HTR-8/SVneo (cell line): ENCODE data around the gene A3GALT2.

Experiments
- DNase-seq: peaks from one replicate; pipeline ENCODE4 v3.0.0; 2011; ENCODE audit warnings: low spot score, mixed read lengths; ENCODE audit not compliant: insufficient read length
- FAIRE-seq: peaks from 2 replicates; lab custom pipeline; 2011; peaks lifted over from hg19 to GRCh38; lab: Jason Lieb, UNC

A3GALT2 gene

DNA sequence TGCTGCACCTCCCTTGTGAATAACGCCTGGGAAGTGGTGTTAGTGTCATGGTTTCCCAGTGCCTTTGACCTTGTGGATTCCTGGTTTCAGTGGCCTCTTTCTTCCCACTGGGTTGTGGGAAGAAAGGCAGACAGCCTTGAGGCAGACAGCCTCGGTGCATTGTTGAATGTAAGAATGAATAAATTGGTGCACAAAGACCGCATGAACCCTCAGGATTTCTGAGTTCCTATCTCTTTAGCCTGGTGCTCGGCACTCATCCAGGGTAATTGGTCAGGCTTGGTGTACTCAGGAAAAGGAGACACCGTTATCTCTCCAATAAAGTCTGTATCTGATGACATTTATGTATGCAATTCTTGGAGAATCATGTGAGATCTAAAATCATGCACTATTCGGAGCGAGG, 59.6 kb downstream of the A3GALT2 start:
- FAIRE-seq (no peak), DNase-seq (no peak)

DNA sequence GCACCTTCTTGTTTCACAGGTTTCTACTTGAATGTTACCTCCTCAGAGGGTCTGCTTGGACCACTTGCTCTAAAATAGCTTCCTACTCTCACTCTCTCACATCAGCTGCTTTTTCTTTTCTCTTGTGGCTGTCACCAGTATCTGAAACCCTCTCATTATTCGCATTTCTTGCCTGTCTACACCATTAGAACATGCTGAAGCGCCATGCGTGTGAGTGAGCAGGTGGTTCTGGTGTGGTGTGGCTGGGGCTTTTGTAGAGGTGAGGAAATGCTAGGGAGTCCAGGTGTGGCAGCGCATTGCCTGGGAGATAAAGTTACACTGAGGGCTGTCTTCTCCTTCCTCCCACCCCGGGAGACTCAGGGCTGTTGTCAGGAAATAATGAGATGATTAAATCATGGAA, 60.5 kb downstream of the A3GALT2 start:
- DNase-seq (no peak), FAIRE-seq (no peak)

DNA sequence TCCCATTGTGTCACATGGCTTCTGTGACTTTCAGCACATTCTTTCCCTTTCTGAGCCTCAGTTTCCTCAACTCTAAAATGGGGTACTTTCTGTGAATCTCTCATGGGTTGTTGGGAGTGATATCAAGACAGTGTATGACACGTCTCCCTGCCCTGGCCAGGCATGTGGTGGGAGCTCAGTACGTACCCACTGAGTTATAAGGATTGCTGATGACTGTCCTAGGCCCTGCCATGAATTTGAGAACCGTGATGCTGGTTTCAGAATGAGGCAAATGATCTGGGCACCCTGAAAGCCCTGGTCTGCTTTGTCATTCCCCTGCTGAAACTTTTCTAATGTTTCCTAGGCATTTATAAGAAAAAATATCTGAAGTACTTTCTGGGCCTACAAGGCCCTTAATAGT, 61.0 kb downstream of the A3GALT2 start:
- FAIRE-seq (no peak), DNase-seq (no peak)

DNA sequence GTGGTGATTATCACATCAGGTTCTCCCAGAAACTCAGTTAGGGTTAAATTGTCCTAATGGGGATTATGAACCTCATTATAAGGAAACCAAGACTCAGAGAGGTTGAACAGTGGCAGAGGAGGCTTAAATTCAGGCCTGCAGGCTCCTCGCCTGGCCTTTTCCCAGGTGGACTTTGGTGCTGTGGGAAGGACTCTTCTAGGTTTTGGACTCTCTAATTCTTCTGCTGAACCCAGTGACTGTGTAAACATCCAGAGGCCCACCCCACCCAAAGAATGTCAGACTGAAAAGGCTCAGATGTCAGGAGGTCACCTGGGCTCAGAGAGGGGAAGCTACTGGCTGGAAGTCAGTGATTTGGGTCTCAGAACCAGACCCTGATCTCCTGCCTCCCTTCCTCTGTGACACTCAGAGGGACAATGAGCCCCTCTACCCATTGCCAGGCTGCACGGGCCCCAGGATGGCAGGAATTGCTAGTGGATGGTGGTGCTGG, 62.1 kb downstream of the A3GALT2 start:
- FAIRE-seq, result no peak
- DNase-seq, result no peak

DNA sequence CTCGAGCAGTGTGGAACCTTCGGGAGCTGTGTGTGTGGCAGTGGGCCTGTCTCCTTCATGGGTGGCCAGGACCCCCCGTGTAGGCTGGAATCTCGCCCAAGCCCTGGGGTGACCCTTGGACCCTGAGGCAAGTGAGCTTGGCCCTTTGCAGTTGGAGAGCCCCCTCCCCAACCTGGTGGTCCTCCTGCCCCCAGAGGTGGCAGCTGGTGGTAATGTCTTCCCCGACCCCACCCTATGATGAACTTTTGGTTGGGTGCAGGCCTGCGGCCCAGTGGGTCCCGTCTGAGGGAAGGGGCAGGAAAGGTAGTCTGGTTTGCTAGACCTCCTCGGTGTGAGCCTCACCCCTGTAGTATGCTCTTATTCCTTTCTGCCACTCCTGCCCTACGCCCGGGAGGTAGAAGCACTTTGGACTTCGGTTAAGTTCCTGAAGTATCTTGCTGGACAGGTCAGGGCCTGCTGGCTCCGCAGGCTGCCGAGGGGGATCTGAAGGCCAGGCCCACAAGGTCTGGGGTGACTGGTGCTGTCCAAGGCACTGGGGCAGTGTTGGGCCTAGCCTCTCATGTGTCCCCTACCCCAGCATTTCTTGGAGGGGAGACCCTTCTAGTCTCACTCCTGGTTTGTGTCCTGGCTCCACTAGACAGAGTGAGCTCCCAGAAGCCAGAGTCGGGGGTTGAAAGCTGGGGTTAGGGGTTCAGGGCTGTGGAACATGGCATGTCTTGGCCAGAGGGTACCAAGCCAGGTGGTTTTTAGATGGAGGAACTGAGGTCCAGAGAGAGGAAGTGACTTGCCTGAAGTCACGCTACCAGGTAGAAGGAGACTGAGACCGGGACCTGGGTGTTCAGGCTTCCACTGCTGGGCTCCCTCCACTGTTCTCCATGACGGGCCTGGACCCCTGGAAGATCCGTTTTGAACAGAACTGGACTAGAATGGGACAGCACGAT, 62.9 kb downstream of the A3GALT2 start:
- no peak for FAIRE-seq
- no peak for DNase-seq

DNA sequence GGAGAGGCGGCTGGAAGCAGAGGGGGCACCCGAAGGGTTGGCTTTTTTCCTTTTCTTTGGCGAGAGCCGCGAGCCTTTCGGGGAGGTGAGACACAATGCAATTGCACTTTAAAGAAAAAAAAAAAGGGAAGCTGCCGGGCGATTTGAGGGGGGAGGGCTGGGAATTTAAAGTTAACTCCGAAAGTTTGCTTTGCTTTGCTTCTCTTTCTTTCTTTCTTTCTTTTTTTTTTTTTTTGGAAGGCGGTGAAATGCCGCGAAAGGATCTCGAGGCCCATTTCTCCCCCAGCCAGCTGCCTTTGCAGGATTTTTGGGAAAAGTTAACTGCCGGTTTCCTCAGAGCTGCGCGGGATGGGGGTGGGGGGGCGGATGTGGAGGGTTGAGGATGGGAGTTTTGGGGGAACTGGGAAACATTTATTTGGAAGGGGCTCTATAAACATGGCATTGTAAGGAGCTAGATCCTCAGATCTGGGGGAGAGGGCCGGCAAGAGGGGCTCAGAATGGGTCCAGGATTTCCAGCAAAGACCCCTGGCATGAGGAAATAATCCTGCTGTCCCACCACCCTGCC, 63.6 kb downstream of the A3GALT2 start:
- DNase-seq, result no peak

More for the DNA sequence above, 63.6 kb downstream of the A3GALT2 start:
- FAIRE-seq, result no peak
